Osteocyte (in vitro differentiated cells): Measurements from ENCODE around the gene PLD3. TPM values are rescaled to one million over a fixed set of nuclear protein-coding genes. Genes with fewer than 3 reads are reported as not detected.
A peak's percentile ranks its signal among the peaks of the same experiment; 100 is the strongest.

Experiments used
- DNase-seq: peaks from one replicate; pipeline ENCODE4 v3.0.0; 2021; ENCODE audit warnings: mixed read lengths; ENCODE audit not compliant: unreplicated experiment; ENCODE audit errors: extremely low spot score
- H3K27ac Mint-ChIP-seq: one replicate; pipeline ENCODE4 v1.8.0; 2021; ENCODE audit warnings: mild to moderate bottlenecking, mixed read lengths; ENCODE audit not compliant: unreplicated experiment
- H3K27me3 Mint-ChIP-seq: one replicate; pipeline ENCODE4 v1.8.0; 2021; ENCODE audit warnings: mixed read lengths; ENCODE audit not compliant: unreplicated experiment
- H3K36me3 Mint-ChIP-seq: one replicate; pipeline ENCODE4 v1.8.0; 2021; ENCODE audit warnings: mixed read lengths; ENCODE audit not compliant: unreplicated experiment
- H3K4me1 Mint-ChIP-seq: one replicate; pipeline ENCODE4 v1.8.0; 2021; ENCODE audit warnings: mixed read lengths; ENCODE audit not compliant: unreplicated experiment
- H3K4me3 Mint-ChIP-seq: one replicate; pipeline ENCODE4 v1.8.0; 2021; ENCODE audit warnings: mild to moderate bottlenecking, moderate library complexity, mixed read lengths; ENCODE audit not compliant: unreplicated experiment
- H3K9me3 Mint-ChIP-seq: one replicate; pipeline ENCODE4 v1.8.0; 2021; ENCODE audit warnings: mixed read lengths; ENCODE audit not compliant: unreplicated experiment
- CTCF ChIP-seq: fragments of 200-600 bp; sonication (generic); IDR thresholded peaks from 2 replicates; pipeline ENCODE4 v1.5.0; 2021; ENCODE audit warnings: antibody characterized with exemption, mild to moderate bottlenecking, moderate library complexity
- microRNA-seq: library from miRNA; unstranded; fragments of <30 nt; microRNA quantifications from one replicate; pipeline ENCODE4 v1.1.0, GENCODE V29; 2020; ENCODE audit not compliant: unreplicated experiment
- total RNA-seq: library from RNA; stranded (reverse); gene quantifications from 2 replicates; pipeline ENCODE4 v1.2.1, GENCODE V29; 2021

Gene PLD3
- total RNA-seq, 1 donor from 2014 or later, result 499 TPM

- peak; percentile 100 for DNase-seq
- Mint-ChIP-seq H3K9me3 (no peaks in the 10 kb centered on the region), H3K36me3 (peaks cover 3% of the 10 kb centered on the region), H3K4me1 (peaks cover 27% of the 10 kb centered on the region), H3K4me3 (peak within 1 kb of the TSS; percentile 98), H3K27me3 (no peaks in the 10 kb centered on the region), H3K27ac (peak within 1 kb of the TSS; percentile 96)
- TF ChIP-seq CTCF, result peak; percentile 90
These were observed 77.2 kb downstream of the PLD3 start, which contains the start of gene SERTAD1 for GRCh38 chr19:40425450-40426287. TSS of gene SERTAD1 (minus strand) at chr19:40425992. CDS start at chr19:40423546, 2,446 bp downstream.

Small RNA genes lying within 50 kb of the gene (microRNA-seq; reads per million reads assigned to microRNA genes)
- gene MIR6796, result not detected

Other genes starting within 250 kb of the PLD3 start
- gene MAP3K10, start 157.3 kb upstream of the PLD3 start, total RNA-seq, result 23.6 and 24.2 TPM in 2 replicates
- not detected in 2 replicates for gene TTC9B, start 130.3 kb upstream of the PLD3 start, total RNA-seq
- gene CCNP, start 122.0 kb upstream of the PLD3 start, total RNA-seq, result 0.51 and 0.57 TPM in 2 replicates
- 152 and 156 TPM in 2 replicates for gene AKT2, start 63.4 kb upstream of the PLD3 start, total RNA-seq
- gene C19orf47, start 298 bp upstream of the PLD3 start, total RNA-seq, result 13.1 and 16.6 TPM in 2 replicates
- 0.21 and 0.29 TPM in 2 replicates for gene HIPK4, start 41.5 kb downstream of the PLD3 start, total RNA-seq
- 5.0 and 5.7 TPM in 2 replicates for gene PRX, start 64.7 kb downstream of the PLD3 start, total RNA-seq
- 13.3 and 13.8 TPM in 2 replicates for gene SERTAD1, start 77.3 kb downstream of the PLD3 start, total RNA-seq
- gene SERTAD3, start 95.6 kb downstream of the PLD3 start, total RNA-seq, result 31.4 and 33.4 TPM in 2 replicates
- gene BLVRB, start 117.0 kb downstream of the PLD3 start, total RNA-seq, result 45.6 and 51.5 TPM in 2 replicates
- gene SPTBN4, start 118.3 kb downstream of the PLD3 start, total RNA-seq, result 0.48 and 0.63 TPM in 2 replicates
- gene SHKBP1, start 228.2 kb downstream of the PLD3 start, total RNA-seq, result 53.3 and 53.8 TPM in 2 replicates